IPS-20b (cell line): ENCODE data around the gene TNS4.

ENCODE experiments used
- H3K27ac ChIP-seq: one replicate; pipeline ENCODE4 v1.5.1; 2013; ENCODE audit warnings: low read length
- H3K27me3 ChIP-seq: 2 replicates; pipeline ENCODE4 v1.6.1; 2013; ENCODE audit warnings: mild to moderate bottlenecking, low read length, inconsistent platforms; ENCODE audit not compliant: insufficient read depth
- H3K36me3 ChIP-seq: 2 replicates; pipeline ENCODE4 v1.6.1; 2013; ENCODE audit warnings: low read depth, mild to moderate bottlenecking, inconsistent platforms, low read length, moderate library complexity; ENCODE audit not compliant: insufficient read depth
- H3K4me1 ChIP-seq: 2 replicates; pipeline ENCODE4 v1.6.1; 2013; ENCODE audit warnings: mild to moderate bottlenecking, control low read depth, inconsistent platforms, low read length, moderate library complexity; ENCODE audit not compliant: insufficient read depth
- H3K4me3 ChIP-seq: 2 replicates; pipeline ENCODE4 v1.5.1; 2013; ENCODE audit warnings: mild to moderate bottlenecking, low read length, inconsistent platforms
- H3K9ac ChIP-seq: 2 replicates; pipeline ENCODE4 v1.6.1; 2013; ENCODE audit warnings: low read depth, mild to moderate bottlenecking, inconsistent platforms, low read length, moderate library complexity
- H3K9me3 ChIP-seq: 2 replicates; pipeline ENCODE4 v1.6.1; 2013; ENCODE audit warnings: mild to moderate bottlenecking, low read depth, low read length, inconsistent platforms; ENCODE audit not compliant: insufficient read depth

The TNS4 gene

DNA sequence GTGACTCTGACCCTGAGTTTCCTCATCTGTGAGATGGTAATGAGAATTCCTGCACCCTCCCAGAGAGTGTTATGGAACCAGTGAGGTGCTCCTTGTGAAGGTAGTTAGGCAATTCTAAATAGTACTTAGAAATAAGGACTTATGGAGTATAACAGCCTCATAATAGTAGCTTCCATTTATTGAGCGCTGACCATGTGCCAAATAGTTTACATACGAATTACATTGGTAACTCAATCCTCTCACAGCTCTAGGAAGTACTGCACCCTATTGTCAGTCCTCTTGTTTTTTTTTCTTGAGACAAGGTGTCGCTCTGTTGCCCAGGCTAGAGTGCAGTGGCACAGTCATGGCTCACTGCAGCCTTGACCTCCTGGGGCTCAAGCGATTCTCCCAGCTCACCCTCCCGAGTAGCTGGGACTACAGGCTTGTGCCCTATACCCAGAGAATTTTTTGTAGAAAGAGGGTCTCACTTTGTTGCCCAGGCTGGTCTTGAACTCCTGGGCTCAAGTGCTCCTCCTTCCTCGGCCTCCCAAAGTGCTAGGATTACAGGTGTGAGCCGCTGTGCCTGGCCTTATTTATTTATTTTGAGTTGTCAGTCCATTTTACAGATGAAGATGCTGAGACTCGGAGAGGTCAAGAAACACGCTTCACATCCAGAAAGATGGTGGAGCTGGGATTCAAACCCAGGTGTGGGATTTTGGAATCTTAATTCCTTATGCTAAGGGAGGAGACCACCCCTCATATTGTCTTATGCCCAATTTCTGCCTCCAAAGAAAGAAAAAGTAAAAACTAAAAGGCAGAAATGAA is 2.9 kb downstream of the TNS4 start:
- Histone ChIP-seq H3K27me3 (no peaks in the 10 kb centered on the region), H3K9ac (peak overlapping the region; percentile 16; the same call in 1 of the 2 replicates), H3K27ac (peak overlapping the region; percentile 32), H3K4me3 (no peak overlapping the region), H3K9me3 (no peaks in the 10 kb centered on the region), H3K4me1 (peaks cover 14% of the 10 kb centered on the region; the same call in 1 of the 2 replicates), H3K36me3 (no peaks in the 10 kb centered on the region)

DNA sequence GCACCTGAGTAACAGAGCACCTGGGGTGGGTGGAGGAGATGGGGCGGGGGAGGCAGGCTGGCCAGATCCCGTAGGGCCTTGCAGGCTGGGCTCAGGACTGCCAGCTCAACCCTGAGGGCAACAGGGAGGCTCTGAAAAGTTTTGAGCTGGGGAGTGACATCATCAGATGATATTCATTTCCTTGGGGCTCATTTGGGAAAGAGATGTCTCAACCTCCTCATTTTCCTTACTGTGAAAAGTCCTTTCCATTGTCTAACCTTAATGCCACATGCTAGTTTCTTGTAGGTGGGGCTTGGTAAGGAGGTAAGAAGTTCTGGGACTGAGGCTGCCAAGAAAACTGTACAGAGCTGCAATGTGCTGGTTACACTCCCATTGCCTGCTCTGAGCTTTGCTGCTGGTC is 3.7 kb downstream of the TNS4 start:
- Histone ChIP-seq H3K9me3 (no peaks in the 10 kb centered on the region), H3K36me3 (no peaks in the 10 kb centered on the region), H3K27me3 (no peaks in the 10 kb centered on the region), H3K27ac (peak overlapping the region; percentile 32), H3K4me3 (no peak overlapping the region), H3K9ac (peak overlapping the region; percentile 16; the same call in 1 of the 2 replicates), H3K4me1 (peaks cover 14% of the 10 kb centered on the region; the same call in 1 of the 2 replicates)

DNA sequence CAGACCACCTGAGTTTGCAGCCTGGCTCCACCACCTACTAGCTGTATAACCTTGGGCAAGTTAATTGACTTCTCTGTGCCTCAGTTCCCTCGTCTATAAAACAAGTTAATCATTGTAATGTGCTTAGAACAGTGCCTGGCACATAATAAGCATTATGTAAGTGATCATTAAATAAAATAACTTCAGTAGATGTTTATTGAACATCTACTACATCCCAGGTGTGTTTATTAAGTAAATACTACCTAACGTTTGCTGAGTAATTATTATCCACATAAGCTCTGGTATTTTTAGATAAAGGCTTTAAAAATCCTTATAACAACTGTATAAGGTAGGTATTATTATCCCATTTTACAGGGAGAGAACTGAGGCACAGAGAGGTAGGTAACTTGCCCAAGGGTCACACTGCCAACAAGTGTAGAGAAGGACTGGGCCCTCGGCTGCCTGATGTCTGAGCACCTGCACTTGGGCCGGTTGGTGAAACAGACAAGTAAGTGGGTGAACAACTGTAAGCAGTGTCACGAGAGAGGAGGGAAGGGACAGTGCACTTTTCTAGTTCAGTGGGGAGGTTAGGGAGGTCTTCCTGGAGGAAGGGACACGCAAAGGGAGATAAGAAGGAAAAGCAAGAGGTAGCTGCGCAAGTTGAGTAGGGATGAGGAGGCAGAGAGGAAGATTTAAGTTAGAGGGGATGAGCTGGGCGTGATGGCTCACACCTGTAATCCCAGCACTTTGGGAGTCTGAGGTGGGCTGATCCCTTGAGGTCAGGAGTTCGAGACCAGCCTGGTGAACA is 4.6 kb downstream of the TNS4 start:
- no peaks in the 10 kb centered on the region for H3K9me3 ChIP-seq
- H3K4me3 ChIP-seq = no peak overlapping the region
- H3K4me1 ChIP-seq = peaks cover 14% of the 10 kb centered on the region; the same call in 1 of the 2 replicates
- H3K36me3 ChIP-seq = no peaks in the 10 kb centered on the region
- H3K9ac ChIP-seq = no peak overlapping the region
- no peaks in the 10 kb centered on the region for H3K27me3 ChIP-seq
- no peak overlapping the region for H3K27ac ChIP-seq

DNA sequence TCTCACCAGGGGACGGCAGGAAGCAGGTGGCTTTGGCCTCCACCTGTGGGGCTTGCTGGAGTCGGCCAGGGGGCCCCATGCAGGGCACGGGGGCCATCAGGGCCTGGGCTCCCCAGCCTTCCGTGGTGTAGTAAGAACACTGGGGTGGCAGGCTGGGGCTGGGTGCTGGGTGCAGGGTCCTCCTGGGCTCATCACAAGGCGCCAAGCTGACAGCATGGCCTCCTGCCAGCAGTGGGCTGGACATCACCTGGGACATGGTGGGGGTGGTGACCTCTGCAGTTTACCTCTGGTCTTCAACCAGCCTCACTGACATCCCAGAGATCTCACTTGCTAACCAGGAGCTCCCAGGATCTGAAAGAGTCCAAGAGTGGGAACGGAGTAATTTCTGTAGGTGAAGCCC is 5.3 kb downstream of the TNS4 start:
- H3K27ac ChIP-seq = no peak overlapping the region

DNA sequence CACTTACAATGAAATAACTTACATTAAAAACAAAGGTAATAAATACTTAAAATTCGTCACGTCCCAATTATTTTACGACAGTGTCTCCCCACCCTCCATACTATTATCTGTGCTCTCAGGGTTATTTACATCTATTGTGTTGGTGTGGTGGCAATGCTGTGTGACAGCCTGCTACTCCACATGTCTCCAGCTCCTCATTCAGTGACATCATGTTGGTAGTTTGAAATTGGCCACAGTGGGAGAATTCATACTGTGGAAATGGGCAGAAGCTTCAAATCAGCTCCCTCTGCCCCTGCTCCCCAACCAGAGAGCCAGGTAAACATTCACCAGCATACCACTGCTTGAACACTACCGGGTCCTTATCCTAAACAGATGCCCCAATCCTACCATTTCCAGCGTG is 6.3 kb downstream of the TNS4 start:
- Histone ChIP-seq H3K36me3 (no peaks in the 10 kb centered on the region), H3K9me3 (no peaks in the 10 kb centered on the region), H3K27me3 (no peaks in the 10 kb centered on the region), H3K9ac (no peak overlapping the region), H3K4me1 (peaks cover 26% of the 10 kb centered on the region), H3K27ac (no peak overlapping the region), H3K4me3 (no peak overlapping the region)

More for the DNA sequence above, 5.3 kb downstream of the TNS4 start:
- Histone ChIP-seq H3K36me3 (no peaks in the 10 kb centered on the region), H3K9me3 (no peaks in the 10 kb centered on the region), H3K4me1 (peaks cover 16% of the 10 kb centered on the region; the same call in 1 of the 2 replicates), H3K4me3 (no peak overlapping the region), H3K27me3 (no peaks in the 10 kb centered on the region), H3K9ac (no peak overlapping the region)

DNA sequence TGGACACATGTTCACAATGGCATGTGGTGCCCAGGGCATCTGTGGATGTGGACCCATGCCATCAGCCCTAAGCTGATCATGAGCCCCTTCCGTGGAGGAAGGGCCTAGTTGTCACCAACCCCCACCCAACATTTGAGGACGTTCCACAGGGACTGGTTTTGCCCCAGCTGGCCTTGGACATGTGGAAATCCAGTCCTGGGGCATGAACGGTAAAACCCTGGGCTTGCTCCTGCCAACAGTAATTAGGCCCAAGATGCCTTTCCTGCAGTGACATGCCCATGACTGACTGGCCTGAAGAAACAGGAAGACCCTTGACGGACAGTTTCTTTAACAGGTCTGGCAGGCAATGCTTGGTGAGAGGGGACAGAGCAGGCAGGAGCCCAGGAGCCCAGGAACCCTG is 7.7 kb downstream of the TNS4 start:
- no peaks in the 10 kb centered on the region for H3K36me3 ChIP-seq
- H3K27me3 ChIP-seq = no peaks in the 10 kb centered on the region
- H3K9me3 ChIP-seq = no peaks in the 10 kb centered on the region
- H3K4me1 ChIP-seq = peaks cover 26% of the 10 kb centered on the region
- H3K9ac ChIP-seq = no peak overlapping the region
- no peak overlapping the region for H3K4me3 ChIP-seq
- H3K27ac ChIP-seq = no peak overlapping the region

DNA sequence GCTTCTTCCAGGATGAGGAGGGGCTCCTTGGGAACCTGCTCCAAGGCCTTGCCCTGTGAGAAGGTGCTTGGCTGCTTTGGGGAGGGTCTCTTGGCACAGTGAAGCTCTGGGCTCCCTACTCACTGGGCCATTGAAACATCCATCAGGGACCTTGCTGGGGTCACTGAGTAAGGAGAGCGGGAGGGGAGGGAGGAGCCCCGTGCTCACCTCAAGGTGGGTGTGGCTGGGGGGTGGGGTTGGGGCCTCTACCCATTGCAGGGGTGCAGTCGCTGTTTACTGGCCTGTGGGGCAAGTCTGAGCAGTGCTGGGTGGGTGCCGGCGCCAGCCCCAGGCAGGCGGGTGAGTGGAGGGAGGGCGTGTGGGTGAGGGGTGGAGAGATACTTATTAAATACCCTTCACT is 9.9 kb downstream of the TNS4 start:
- H3K36me3 ChIP-seq = no peaks in the 10 kb centered on the region
- no peak overlapping the region for H3K27ac ChIP-seq
- H3K4me3 ChIP-seq = no peak overlapping the region
- no peaks in the 10 kb centered on the region for H3K27me3 ChIP-seq
- no peak overlapping the region for H3K9ac ChIP-seq
- H3K9me3 ChIP-seq = no peaks in the 10 kb centered on the region
- H3K4me1 ChIP-seq = peaks cover 20% of the 10 kb centered on the region

DNA sequence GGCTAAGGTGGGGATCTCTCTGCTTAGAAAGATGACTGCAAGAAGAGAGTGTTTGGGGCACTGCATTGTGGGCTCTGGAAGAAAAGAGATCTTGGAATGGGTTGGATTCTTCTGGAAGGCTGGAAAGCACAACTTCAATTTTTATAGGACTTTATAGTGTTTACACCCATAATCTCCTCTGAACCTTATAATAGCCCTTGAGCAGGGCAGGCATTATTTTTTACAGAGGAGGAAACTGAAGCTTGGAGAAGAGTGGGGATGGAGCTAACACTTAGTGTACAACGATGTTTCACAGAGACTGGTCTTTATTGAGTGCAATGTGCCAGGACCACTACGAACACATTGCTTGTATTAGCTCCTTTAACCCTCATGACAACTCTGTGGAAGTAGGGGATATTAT is 10.4 kb downstream of the TNS4 start:
- H3K27ac ChIP-seq = no peak overlapping the region
- H3K9ac ChIP-seq = peak overlapping the region; percentile 71; the same call in 1 of the 2 replicates
- H3K36me3 ChIP-seq = no peaks in the 10 kb centered on the region
- H3K9me3 ChIP-seq = no peaks in the 10 kb centered on the region
- H3K27me3 ChIP-seq = no peaks in the 10 kb centered on the region
- no peak overlapping the region; the same call in 1 of the 2 replicates for H3K4me3 ChIP-seq
- peaks cover 20% of the 10 kb centered on the region for H3K4me1 ChIP-seq

DNA sequence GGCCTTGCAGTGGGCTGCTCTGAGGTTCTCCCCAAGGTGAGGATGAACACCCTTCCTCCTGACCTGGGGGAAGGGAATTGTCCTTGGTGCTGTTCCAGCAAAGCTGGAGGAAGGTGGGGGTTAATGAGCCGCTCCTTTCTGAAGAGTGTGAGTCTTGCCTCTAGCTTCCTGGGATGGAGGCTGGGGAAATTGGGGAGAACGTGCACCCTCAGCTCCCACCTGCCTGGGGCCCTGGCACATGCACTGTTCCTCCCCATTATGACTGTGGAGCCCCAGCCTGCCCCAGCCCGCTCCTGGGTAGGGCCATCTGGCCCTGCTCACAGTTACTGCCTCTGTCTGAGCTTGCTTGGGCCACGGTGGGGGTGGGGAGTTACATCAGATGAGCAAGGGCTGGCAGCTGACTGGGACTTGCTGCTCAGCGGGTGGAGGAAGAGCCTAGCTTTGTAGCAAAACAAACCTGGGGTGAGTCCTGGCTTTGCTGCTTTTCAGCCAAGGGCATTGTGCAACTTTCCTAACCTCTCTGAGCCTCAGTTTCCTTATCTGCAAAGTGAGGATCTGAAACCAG is 11.1 kb downstream of the TNS4 start:
- peak overlapping the region; percentile 43 for H3K27ac ChIP-seq
- no peaks in the 10 kb centered on the region for H3K36me3 ChIP-seq
- H3K4me3 ChIP-seq = peak overlapping the region; percentile 49; the same call in 1 of the 2 replicates
- H3K27me3 ChIP-seq = no peaks in the 10 kb centered on the region
- H3K4me1 ChIP-seq = peaks cover 20% of the 10 kb centered on the region
- H3K9ac ChIP-seq = peak overlapping the region; percentile 71; the same call in 1 of the 2 replicates
- H3K9me3 ChIP-seq = no peaks in the 10 kb centered on the region

DNA sequence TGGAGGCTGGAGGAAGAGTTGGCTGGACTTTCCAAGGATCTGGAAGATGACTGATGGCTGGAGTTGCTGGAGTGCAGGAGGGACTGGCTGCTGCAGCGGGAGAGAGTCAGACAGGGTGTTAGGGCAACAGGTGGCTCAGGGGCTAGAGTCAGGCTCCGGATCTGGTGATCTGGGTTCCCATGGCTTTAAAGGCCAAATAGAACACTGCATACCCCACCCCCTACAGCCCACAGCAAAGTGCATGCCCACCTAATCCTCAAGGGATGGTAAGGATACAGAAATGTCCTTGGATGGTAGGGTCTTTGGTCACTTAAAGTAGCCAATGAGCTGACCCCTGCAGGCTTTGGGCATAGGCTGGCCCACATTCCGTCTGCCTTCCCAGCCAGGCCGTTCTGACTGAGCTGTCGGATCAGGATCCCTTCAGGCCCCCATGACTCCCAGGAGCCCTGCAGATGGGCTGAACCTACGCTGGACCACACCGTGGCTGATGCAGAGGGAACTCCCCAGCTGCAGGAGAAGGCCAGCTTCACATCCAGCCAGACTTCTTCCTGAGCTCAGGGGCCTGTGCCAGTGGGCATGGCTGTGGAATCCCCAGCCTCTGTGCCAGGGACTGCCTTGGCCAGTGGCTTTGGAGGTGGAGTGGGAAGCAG is 13.9 kb downstream of the TNS4 start:
- Histone ChIP-seq H3K36me3 (no peaks in the 10 kb centered on the region), H3K9me3 (no peaks in the 10 kb centered on the region), H3K27me3 (no peaks in the 10 kb centered on the region), H3K4me1 (peaks cover 20% of the 10 kb centered on the region), H3K4me3 (no peak overlapping the region), H3K27ac (no peak overlapping the region), H3K9ac (no peak overlapping the region)
